ENCODE data around the gene CTSC.

Gene CTSC

GRCh38 chr11:88305430-88305829 is 32.1 kb downstream of the CTSC start:
- H3K27ac ChIP-seq = no peak overlapping the region
- TF ChIP-seq ZFX (IDR thresholded peaks at IDR 0.05) (no peak), CTCF (conservative IDR thresholded peaks at IDR 0.05) (no peak)

GRCh38 chr11:88304352-88304751 is 33.2 kb downstream of the CTSC start:
- TF ChIP-seq ZFX (IDR thresholded peaks at IDR 0.05) (no peak), CTCF (conservative IDR thresholded peaks at IDR 0.05) (no peak)
- no peak overlapping the region for H3K27ac ChIP-seq

GRCh38 chr11:88303037-88303436 is 34.5 kb downstream of the CTSC start:
- no peak overlapping the region for H3K27ac ChIP-seq
- TF ChIP-seq CTCF (conservative IDR thresholded peaks at IDR 0.05) (no peak), ZFX (IDR thresholded peaks at IDR 0.05) (no peak)

GRCh38 chr11:88301488-88302140 is 35.9 kb downstream of the CTSC start:
- TF ChIP-seq CTCF (conservative IDR thresholded peaks at IDR 0.05) = no peak
- no peak for TF ChIP-seq ZFX (IDR thresholded peaks at IDR 0.05)
- H3K27ac ChIP-seq = no peak overlapping the region

- H3K27ac ChIP-seq = no peak overlapping the region
- TF ChIP-seq ZFX (IDR thresholded peaks at IDR 0.05) (no peak), CTCF (conservative IDR thresholded peaks at IDR 0.05) (no peak)
These were observed 36.5 kb downstream of the CTSC start for GRCh38 chr11:88300888-88301487.

- TF ChIP-seq ZFX (IDR thresholded peaks at IDR 0.05) (no peak), CTCF (conservative IDR thresholded peaks at IDR 0.05) (no peak)
- no peak overlapping the region for H3K27ac ChIP-seq
These were observed 39.7 kb downstream of the CTSC start for GRCh38 chr11:88297863-88298262.

- TF ChIP-seq ZFX (IDR thresholded peaks at IDR 0.05) (no peak), CTCF (conservative IDR thresholded peaks at IDR 0.05) (no peak)
- H3K27ac ChIP-seq = no peak overlapping the region
These were observed 40.1 kb downstream of the CTSC start for GRCh38 chr11:88297421-88297820.
